H1 (cell line): Measurements from ENCODE around the gene LCN12.

ENCODE experiments used
- GABPA ChIP-seq: IDR thresholded peaks from 2 replicates; pipeline ENCODE4 v1.6.1; 2011; ENCODE audit warnings: mild to moderate bottlenecking, low read length, moderate library complexity, borderline replicate concordance; ENCODE audit not compliant: insufficient read depth
- JUN ChIP-seq: IDR thresholded peaks from 2 replicates; pipeline ENCODE4 v1.6.1; 2011; ENCODE audit warnings: low read depth, mild to moderate bottlenecking, improper control_type of control experiment, low read length
- KDM1A ChIP-seq: fragments of 200-600, 300-600 bp; sonication (generic); IDR thresholded peaks from 2 replicates; pipeline ENCODE4 v1.7.1; 2016; ENCODE audit warnings: mild to moderate bottlenecking, low read length, borderline replicate concordance
- MAX ChIP-seq: IDR thresholded peaks from 2 replicates; pipeline ENCODE4 v1.6.1; 2012; ENCODE audit warnings: inconsistent platforms
- SUZ12 ChIP-seq: fragments of 200-600 bp; sonication (generic); IDR thresholded peaks from 2 replicates; pipeline ENCODE4 v1.6.1; 2012; ENCODE audit warnings: mild to moderate bottlenecking, inconsistent platforms, low read length, moderate library complexity, mixed read lengths
- TF ChIP-seq, protein P1 (sequence below), 3 experiments: IDR thresholded peaks; 1 replicate in 2 of 3; 2 replicates in 1 of 3; pipeline versions ENCODE4 v1.5.1 to v1.6.1; 2011; ENCODE audit warnings: low read length in 3 of 3, mild to moderate bottlenecking in 3 of 3, inconsistent platforms in 2 of 3, low read depth in 1 of 3, moderate library complexity in 1 of 3; ENCODE audit not compliant: insufficient read depth in 1 of 3; ENCODE audit errors: control extremely low read depth in 1 of 3

DNA sequence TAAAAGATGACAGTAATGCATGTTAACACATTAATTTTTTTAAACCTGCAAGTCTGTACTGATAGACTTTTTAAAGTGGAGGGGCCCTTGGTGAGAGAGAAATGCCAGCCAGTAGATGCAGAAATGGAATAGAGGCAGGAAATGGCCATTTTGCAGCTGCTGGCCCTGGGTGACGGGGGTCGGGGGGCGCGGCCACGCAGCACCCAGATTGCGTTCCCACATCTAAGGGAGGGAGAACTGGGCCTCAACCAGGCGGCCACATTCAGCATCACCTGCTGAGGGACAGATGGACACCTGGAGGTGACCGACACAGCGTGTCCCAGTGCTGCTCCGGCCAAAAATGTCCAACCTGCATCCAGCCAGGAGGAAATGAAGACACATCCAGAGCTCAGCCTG, 50.6 kb downstream of the LCN12 start:
- TF ChIP-seq, protein P1, sequence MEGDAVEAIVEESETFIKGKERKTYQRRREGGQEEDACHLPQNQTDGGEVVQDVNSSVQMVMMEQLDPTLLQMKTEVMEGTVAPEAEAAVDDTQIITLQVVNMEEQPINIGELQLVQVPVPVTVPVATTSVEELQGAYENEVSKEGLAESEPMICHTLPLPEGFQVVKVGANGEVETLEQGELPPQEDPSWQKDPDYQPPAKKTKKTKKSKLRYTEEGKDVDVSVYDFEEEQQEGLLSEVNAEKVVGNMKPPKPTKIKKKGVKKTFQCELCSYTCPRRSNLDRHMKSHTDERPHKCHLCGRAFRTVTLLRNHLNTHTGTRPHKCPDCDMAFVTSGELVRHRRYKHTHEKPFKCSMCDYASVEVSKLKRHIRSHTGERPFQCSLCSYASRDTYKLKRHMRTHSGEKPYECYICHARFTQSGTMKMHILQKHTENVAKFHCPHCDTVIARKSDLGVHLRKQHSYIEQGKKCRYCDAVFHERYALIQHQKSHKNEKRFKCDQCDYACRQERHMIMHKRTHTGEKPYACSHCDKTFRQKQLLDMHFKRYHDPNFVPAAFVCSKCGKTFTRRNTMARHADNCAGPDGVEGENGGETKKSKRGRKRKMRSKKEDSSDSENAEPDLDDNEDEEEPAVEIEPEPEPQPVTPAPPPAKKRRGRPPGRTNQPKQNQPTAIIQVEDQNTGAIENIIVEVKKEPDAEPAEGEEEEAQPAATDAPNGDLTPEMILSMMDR (IDR thresholded peaks at IDR 0.05; ENCODE audit: control extremely low read depth in 1 of 3, insufficient read depth in 1 of 3, low read depth in 1 of 3, low read length in 3 of 3): no peak
- no peak for TF ChIP-seq GABPA
- no peak for TF ChIP-seq JUN
- no peak for TF ChIP-seq KDM1A
- no peak for TF ChIP-seq MAX
- TF ChIP-seq SUZ12: no peak
